SH-SY5Y (cell line): Measurements from ENCODE around the gene DOCK2.

ENCODE experiments used
- GATA2 ChIP-seq: IDR thresholded peaks from 2 replicates; pipeline ENCODE4 v1.6.1; 2011; ENCODE audit warnings: mild to moderate bottlenecking, low read depth, low read length
- GATA3 ChIP-seq: IDR thresholded peaks from 2 replicates; pipeline ENCODE4 v1.6.1; 2011; ENCODE audit warnings: low read depth, mild to moderate bottlenecking, low read length, moderate library complexity

GRCh38 chr5:169875091-169875728, 238.1 kb downstream of the DOCK2 start:
- TF ChIP-seq GATA2 (no peak), GATA3 (no peak)
